Measurements from ENCODE around the gene C2CD2. TPM values are rescaled to one million over a fixed set of nuclear protein-coding genes. Genes with fewer than 3 reads are reported as not detected.

The C2CD2 gene
- total and polyA plus RNA-seq, 2 donors (not counting 3 experiments of a cell fraction or from before 2014, with no cell fraction given), result 32.6 to 41.2 TPM

GRCh38 chr21:41884501-41885030 is 69.3 kb downstream of the C2CD2 start:
- Histone ChIP-seq H3K27me3 (ENCODE audit: control insufficient read depth in 2 of 2, insufficient read depth in 2 of 2, low read length in 2 of 2) (no peaks in the 10 kb centered on the region), H3K9ac (replicated peaks; ENCODE audit: extremely low read depth, insufficient read depth, low read length) (no peak overlapping the region), H3K36me3 (ENCODE audit: control insufficient read depth in 2 of 2, extremely low read depth in 1 of 2, insufficient read depth in 2 of 2, low read length in 2 of 2) (no peaks in the 10 kb centered on the region), H3K4me1 (ENCODE audit: control insufficient read depth, extremely low read depth, insufficient read depth, low read length) (peaks cover 3% of the 10 kb centered on the region), H3K79me2 (ENCODE audit: control insufficient read depth, insufficient read depth, low read length) (no peaks in the 10 kb centered on the region), H2AFZ (ENCODE audit: low read depth, low read length) (no peak overlapping the region), H3K4me3 (replicated peaks in 1 of 3; ENCODE audit: insufficient read depth in 1 of 3, low read depth in 1 of 3, low read length in 3 of 3) (no peak overlapping the region), H3K9me1 (replicated peaks; ENCODE audit: control insufficient read depth, extremely low read depth, insufficient read depth, low read length) (no peaks in the 10 kb centered on the region), H3K9me3 (replicated peaks; ENCODE audit: control insufficient read depth, insufficient read depth, low read length) (no peaks in the 10 kb centered on the region), H3K4me2 (ENCODE audit: insufficient read depth, low read length) (no peak overlapping the region), H4K20me1 (replicated peaks; ENCODE audit: control insufficient read depth, extremely low read depth, insufficient read depth, low read length) (no peaks in the 10 kb centered on the region), H3K27ac (ENCODE audit: insufficient read depth, low read depth, low read length) (no peak overlapping the region)
- POLR2A ChIA-PET, result no interaction called here
- TF ChIP-seq JUN (IDR thresholded peaks at IDR 0.05; ENCODE audit: borderline replicate concordance, insufficient read depth, insufficient read length, low read depth), result no peak
- no peak for TF ChIP-seq FOS (IDR thresholded peaks at IDR 0.05; ENCODE audit: borderline replicate concordance, insufficient read depth, low read length)
- no peak for TF ChIP-seq POLR2A (IDR thresholded peaks at IDR 0.05; ENCODE audit: low read depth, low read length)
- no peak for TF ChIP-seq MAX (IDR thresholded peaks at IDR 0.05; ENCODE audit: insufficient read depth, insufficient read length)
- TF ChIP-seq CTCF (IDR thresholded peaks at IDR 0.05; ENCODE audit: extremely low read depth in 1 of 2, insufficient read depth in 1 of 2, low read depth in 1 of 2, low read length in 2 of 2), result no peak
- no peak for TF ChIP-seq MYC (IDR thresholded peaks at IDR 0.05; ENCODE audit: low read depth, low read length)
- no peak for TF ChIP-seq GATA2 (IDR thresholded peaks at IDR 0.05; ENCODE audit: insufficient read depth, insufficient read length, low read depth, low read length)
- TF ChIP-seq EZH2 (IDR thresholded peaks at IDR 0.05; ENCODE audit: borderline replicate concordance, low read depth, low read length, severe bottlenecking), result no peak
- no peak for TF ChIP-seq POLR2AphosphoS5 (IDR thresholded peaks at IDR 0.05; ENCODE audit: insufficient read depth, low read depth, low read length)
- BruUV-seq (replicated peaks), result no TSS peak
- DNase-seq (ENCODE audit: low read depth, low spot score) (no peak), FAIRE-seq (no peak)
- CTCF ChIA-PET, result interaction anchor here (1.5 to 1.9 kb wide), 3 partner anchors 11 to 233 kb away, joined by 3 to 7 read pairs (median 4); no protein-coding TSS in a partner anchor
- dilution Hi-C loops (cut with MboI; ENCODE audit: extremely low pct_ligation_motif_present, low sequenced_read_pairs), result no loop called here
- intact Hi-C loops (cut with micrococcal nuclease), result no loop called here

Measured in endothelial cell of umbilical vein (primary cell).